K562 (cell line): ENCODE measurements around the gene ADIPOR1. TPM values are rescaled to one million over a fixed set of nuclear protein-coding genes. Genes with fewer than 3 reads are reported as not detected.

Experiments
- ARID1B ChIP-seq: fragments of 450-650 bp; IDR thresholded peaks from 2 replicates; pipeline ENCODE4 v1.6.1; 2016; ENCODE audit warnings: antibody characterized with exemption, mild to moderate bottlenecking, inconsistent platforms
- BCL6 ChIP-seq: fragments of 250-450 bp; sonication (Bioruptor Pico); IDR thresholded peaks from 2 replicates; pipeline ENCODE4 v1.4.0; 2020
- CBFA2T3 ChIP-seq: fragments of 450-650 bp; IDR thresholded peaks from 2 replicates; pipeline ENCODE4 v1.6.1; 2017
- CEBPB ChIP-seq: fragments of 450-650 bp; IDR thresholded peaks from 2 replicates; pipeline ENCODE4 v1.6.1; 2016; ENCODE audit warnings: missing genetic modification characterization, missing compliant biosample characterization
- DPF2 ChIP-seq: fragments of 450-650 bp; IDR thresholded peaks from 2 replicates; pipeline ENCODE4 v1.6.1; 2016
- EGR1 ChIP-seq: fragments of 450-650 bp; conservative IDR thresholded peaks from 2 replicates; pipeline ENCODE4 v1.6.1; 2017; ENCODE audit warnings: mild to moderate bottlenecking
- FOSL1 ChIP-seq: fragments of 200-800 bp; sonication (Bioruptor generic); conservative IDR thresholded peaks from 2 replicates; pipeline ENCODE4 v1.6.1; 2016; ENCODE audit warnings: missing genetic modification characterization, missing compliant biosample characterization
- IFI16 ChIP-seq: fragments of 250-450 bp; sonication (Bioruptor Pico); IDR thresholded peaks from 2 replicates; pipeline ENCODE4 v2.1.2; 2022; ENCODE audit warnings: mild to moderate bottlenecking, inconsistent platforms
- MTF1 ChIP-seq: fragments of 250-450 bp; sonication (Bioruptor Pico); IDR thresholded peaks from 2 replicates; pipeline ENCODE4 v1.9.0; 2021; ENCODE audit warnings: moderate library complexity, mild to moderate bottlenecking, inconsistent platforms, borderline replicate concordance
- MXI1 ChIP-seq: IDR thresholded peaks from 2 replicates; pipeline ENCODE4 v1.6.1; 2011; ENCODE audit warnings: low read depth, mild to moderate bottlenecking, improper control_type of control experiment, low read length
- MYC ChIP-seq, 2 experiments: fragments of 250-450 bp in 1 of 2; sonication (Bioruptor Pico) in 1 of 2; IDR thresholded peaks; 2 replicates each; pipeline versions ENCODE4 v1.5.1 to v1.6.1; 2012 to 2021; ENCODE audit warnings: low read depth in 2 of 2, borderline replicate concordance in 1 of 2, improper control_type of control experiment in 1 of 2, low read length in 1 of 2, mild to moderate bottlenecking in 1 of 2, moderate library complexity in 1 of 2
- SREBF1 ChIP-seq: fragments of 150-350 bp; IDR thresholded peaks from 2 replicates; pipeline ENCODE4 v1.6.1; 2014; ENCODE audit warnings: antibody characterized with exemption, low read depth, low read length, borderline replicate concordance
- TAL1 ChIP-seq: fragments of 450-650 bp; IDR thresholded peaks from 2 replicates; pipeline ENCODE4 v1.6.1; 2016; ENCODE audit warnings: mild to moderate bottlenecking
- ZKSCAN8 ChIP-seq: fragments of 200-800 bp; sonication (Bioruptor generic); IDR thresholded peaks from 2 replicates; pipeline ENCODE4 v1.6.1; 2016; ENCODE audit warnings: missing genetic modification characterization, missing compliant biosample characterization
- ZNF140 ChIP-seq: fragments of 250-450 bp; sonication (Bioruptor Pico); IDR thresholded peaks from 2 replicates; pipeline ENCODE4 v1.8.0; 2021; ENCODE audit warnings: moderate library complexity, mild to moderate bottlenecking, inconsistent platforms
- ZNF282 ChIP-seq: sonication (generic); formaldehyde crosslinking; IDR thresholded peaks from 2 replicates; pipeline ENCODE4 v1.8.1; 2023; ENCODE audit warnings: missing genetic modification reagents
- polyA plus RNA-seq, 8 experiments: library from polyadenylated mRNA; depleted of rRNA in 4 of 8; stranded (reverse) in 5 of 8; unstranded in 3 of 8; fragments of >200 nt; fragmentation: Nextera tagmentation in 2 of 8; fragmentation: Illumina TruSeq in 1 of 8; extraction: Ambion mirVana in 2 of 8; extraction: Trizol in 1 of 8; gene quantifications; 2 replicates each; pipeline versions ENCODE4 v1.2.1 to v1.2.3, GENCODE V29; 2011 to 2014; ENCODE audit warnings: inconsistent platforms in 1 of 8, missing spikeins in 1 of 8
- total RNA-seq, 7 experiments: library from RNA; depleted of rRNA in 6 of 7; stranded (reverse); fragments of >200 nt in 6 of 7; fragmentation: Illumina TruSeq in 2 of 7; extraction: Trizol in 2 of 7; gene quantifications; 2 replicates each; pipeline versions ENCODE4 v1.2.1 to v1.2.3, GENCODE V29; 2011 to 2021; ENCODE audit warnings: low replicate concordance in 1 of 7
- TF ChIP-seq, protein P1 (sequence below), 2 experiments: fragments of 450-650 bp in 1 of 2; sonication (generic) in 1 of 2; formaldehyde crosslinking in 1 of 2; IDR thresholded peaks; 2 replicates each; pipeline versions ENCODE4 v1.7.1 to v1.9.0; 2016 to 2022; ENCODE audit warnings: inconsistent platforms in 1 of 2, mild to moderate bottlenecking in 1 of 2, missing genetic modification reagents in 1 of 2
- TF ChIP-seq, protein P2 (sequence below): fragments of 450-650 bp; IDR thresholded peaks from 2 replicates; pipeline ENCODE4 v1.6.1; 2018; ENCODE audit not compliant: partially characterized antibody

ADIPOR1 gene
- total and polyA plus RNA-seq, 9 of the 15 experiments (the other 6 are each of a cell fraction or from before 2014, with no cell fraction given), result 29.0 to 217 (median 100) TPM

DNA sequence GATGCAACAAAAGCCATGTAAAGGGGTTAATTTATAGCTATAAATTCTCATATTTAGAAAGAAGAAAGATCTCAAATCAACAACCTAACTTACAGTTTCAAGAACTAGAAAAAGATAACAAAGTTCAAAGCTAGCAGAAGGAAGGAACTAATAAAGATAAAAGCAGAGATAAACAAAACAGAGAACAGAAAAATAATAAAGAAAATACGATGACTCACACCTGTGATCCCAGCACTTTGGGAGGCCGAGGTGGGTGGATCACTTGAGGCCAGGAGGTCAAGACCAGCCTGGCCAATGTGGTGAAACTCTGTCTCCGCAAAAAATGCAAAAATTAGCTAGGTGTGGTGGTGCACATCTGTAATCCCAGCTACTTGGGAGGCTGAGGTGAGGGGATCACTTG, 36.6 kb upstream of the ADIPOR1 start (continued):
- TF ChIP-seq, protein P1, sequence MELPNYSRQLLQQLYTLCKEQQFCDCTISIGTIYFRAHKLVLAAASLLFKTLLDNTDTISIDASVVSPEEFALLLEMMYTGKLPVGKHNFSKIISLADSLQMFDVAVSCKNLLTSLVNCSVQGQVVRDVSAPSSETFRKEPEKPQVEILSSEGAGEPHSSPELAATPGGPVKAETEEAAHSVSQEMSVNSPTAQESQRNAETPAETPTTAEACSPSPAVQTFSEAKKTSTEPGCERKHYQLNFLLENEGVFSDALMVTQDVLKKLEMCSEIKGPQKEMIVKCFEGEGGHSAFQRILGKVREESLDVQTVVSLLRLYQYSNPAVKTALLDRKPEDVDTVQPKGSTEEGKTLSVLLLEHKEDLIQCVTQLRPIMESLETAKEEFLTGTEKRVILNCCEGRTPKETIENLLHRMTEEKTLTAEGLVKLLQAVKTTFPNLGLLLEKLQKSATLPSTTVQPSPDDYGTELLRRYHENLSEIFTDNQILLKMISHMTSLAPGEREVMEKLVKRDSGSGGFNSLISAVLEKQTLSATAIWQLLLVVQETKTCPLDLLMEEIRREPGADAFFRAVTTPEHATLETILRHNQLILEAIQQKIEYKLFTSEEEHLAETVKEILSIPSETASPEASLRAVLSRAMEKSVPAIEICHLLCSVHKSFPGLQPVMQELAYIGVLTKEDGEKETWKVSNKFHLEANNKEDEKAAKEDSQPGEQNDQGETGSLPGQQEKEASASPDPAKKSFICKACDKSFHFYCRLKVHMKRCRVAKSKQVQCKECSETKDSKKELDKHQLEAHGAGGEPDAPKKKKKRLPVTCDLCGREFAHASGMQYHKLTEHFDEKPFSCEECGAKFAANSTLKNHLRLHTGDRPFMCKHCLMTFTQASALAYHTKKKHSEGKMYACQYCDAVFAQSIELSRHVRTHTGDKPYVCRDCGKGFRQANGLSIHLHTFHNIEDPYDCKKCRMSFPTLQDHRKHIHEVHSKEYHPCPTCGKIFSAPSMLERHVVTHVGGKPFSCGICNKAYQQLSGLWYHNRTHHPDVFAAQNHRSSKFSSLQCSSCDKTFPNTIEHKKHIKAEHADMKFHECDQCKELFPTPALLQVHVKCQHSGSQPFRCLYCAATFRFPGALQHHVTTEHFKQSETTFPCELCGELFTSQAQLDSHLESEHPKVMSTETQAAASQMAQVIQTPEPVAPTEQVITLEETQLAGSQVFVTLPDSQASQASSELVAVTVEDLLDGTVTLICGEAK (IDR thresholded peaks at IDR 0.05), result peak; percentile 68; the same call in 1 of the 2 replicates
- TF ChIP-seq, protein P1 (CRISPR knock-in tag; IDR thresholded peaks at IDR 0.05), result no peak
- TF ChIP-seq ZNF282 (no peak), BCL6 (CRISPR knock-in tag) (no peak), IFI16 (CRISPR knock-in tag) (no peak), ZKSCAN8 (CRISPR knock-in tag) (no peak), MXI1 (no peak), FOSL1 (peak; percentile 60; the same call in 1 of the 2 replicates), DPF2 (peak; percentile 53; the same call in 1 of the 2 replicates), ZNF140 (no peak), TAL1 (no peak), CEBPB (tag) (no peak), MYC (IDR thresholded peaks at IDR 0.05; ENCODE audit: low read depth, low read length) (no peak), MYC (CRISPR knock-in tag; IDR thresholded peaks at IDR 0.05; ENCODE audit: borderline replicate concordance, low read depth) (no peak), SREBF1 (no peak), ARID1B (peak; percentile 63), MTF1 (CRISPR knock-in tag) (no peak), CBFA2T3 (peak; percentile 25; the same call in 1 of the 2 replicates), EGR1 (peak; percentile 46)
- TF ChIP-seq, protein P2, sequence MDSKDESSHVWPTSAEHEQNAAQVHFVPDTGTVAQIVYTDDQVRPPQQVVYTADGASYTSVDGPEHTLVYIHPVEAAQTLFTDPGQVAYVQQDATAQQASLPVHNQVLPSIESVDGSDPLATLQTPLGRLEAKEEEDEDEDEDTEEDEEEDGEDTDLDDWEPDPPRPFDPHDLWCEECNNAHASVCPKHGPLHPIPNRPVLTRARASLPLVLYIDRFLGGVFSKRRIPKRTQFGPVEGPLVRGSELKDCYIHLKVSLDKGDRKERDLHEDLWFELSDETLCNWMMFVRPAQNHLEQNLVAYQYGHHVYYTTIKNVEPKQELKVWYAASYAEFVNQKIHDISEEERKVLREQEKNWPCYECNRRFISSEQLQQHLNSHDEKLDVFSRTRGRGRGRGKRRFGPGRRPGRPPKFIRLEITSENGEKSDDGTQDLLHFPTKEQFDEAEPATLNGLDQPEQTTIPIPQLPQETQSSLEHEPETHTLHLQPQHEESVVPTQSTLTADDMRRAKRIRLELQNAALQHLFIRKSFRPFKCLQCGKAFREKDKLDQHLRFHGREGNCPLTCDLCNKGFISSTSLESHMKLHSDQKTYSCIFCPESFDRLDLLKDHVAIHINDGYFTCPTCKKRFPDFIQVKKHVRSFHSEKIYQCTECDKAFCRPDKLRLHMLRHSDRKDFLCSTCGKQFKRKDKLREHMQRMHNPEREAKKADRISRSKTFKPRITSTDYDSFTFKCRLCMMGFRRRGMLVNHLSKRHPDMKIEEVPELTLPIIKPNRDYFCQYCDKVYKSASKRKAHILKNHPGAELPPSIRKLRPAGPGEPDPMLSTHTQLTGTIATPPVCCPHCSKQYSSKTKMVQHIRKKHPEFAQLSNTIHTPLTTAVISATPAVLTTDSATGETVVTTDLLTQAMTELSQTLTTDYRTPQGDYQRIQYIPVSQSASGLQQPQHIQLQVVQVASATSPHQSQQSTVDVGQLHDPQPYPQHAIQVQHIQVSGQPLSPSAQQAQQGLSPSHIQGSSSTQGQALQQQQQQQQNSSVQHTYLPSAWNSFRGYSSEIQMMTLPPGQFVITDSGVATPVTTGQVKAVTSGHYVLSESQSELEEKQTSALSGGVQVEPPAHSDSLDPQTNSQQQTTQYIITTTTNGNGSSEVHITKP, result no peak
